Activated T-cell treated with anti-CD3 and anti-CD28 coated beads for 24 hours (primary cell): Measurements from ENCODE around the gene POMZP3.
"Not testable (repeated sequence)": the region's sequence is repeated elsewhere in the genome, so short reads cannot be mapped to it uniquely, and the experiment has no call there.

ENCODE experiments used
- DNase-seq: peaks from one replicate; pipeline ENCODE4 v3.0.0-alpha.2; 2020; ENCODE audit warnings: low read depth

POMZP3 gene

GRCh38 chr7:76588586-76588985 is 38.5 kb downstream of the POMZP3 start:
- not testable (repeated sequence) for DNase-seq

GRCh38 chr7:76586585-76587315 is 40.3 kb downstream of the POMZP3 start:
- DNase-seq: not testable (repeated sequence)

DNA sequence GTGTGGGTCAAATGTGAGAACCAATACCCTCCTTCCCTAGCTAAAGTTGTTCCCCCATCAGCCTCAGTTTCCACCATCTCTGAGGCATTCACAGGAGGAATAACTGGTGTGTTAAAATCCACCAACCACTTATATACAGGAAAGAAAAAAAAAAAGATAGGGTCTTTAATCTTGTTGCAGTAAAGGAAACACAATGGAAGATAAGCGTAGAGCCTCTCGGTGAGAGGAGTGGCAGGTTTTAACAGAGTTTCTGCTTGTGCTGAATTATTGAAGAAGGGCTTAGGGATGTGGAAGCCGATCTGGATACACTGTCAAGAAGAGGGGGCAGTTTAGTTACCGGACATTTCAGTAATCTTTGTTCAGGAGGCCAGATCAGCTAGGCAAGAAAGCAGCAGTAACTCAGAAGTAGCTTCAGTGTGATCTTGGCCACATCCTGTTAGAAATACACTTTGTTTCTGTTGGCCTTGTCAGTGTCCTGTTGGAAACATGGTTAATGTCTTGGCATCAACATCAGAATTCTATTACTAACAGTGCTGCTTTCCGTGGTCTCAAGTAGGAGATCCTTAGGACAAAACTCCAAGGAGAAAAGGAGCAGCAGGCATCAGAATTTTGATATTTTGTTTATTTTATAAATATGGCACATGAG is 43.3 kb downstream of the POMZP3 start:
- DNase-seq: not testable (repeated sequence)

DNA sequence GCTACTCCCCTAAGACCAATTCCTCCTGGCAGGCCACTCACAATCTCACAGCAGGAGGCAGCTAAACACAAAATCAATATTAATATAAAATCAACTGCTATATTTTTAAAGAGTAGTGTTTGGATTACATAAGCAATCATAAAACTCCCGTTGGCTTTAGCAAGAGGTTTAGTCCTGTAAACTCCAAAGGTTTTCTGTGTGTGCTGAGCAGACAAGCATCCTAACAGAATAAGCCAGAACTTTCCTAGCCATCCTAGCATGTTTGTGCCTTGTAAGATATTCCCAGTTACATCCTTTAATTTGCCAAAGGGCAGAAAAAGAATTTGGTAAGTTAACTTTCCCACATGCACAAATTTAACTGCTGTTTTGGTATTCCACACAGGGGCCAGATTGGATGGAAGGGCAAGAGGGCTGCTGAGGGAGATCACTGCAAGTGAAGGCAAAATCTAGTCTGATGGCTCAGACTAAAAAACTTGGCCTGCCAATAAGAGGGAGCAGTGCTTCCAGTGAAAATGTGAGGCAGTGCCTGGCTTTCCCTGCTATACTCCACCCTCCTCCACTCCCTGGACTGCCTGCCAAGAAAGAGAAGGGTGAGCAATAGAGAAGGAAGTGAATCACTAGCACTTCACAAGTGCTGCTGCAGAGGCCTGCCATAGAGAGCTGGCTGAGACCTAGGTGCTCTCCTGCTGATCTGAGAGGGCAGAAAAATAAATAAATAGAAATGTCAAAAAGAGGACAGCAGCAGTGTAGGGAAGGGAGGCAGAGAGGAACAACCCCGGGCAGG is 44.0 kb downstream of the POMZP3 start:
- DNase-seq: peak; percentile 2

GRCh38 chr7:76575919-76576655 is 51.0 kb downstream of the POMZP3 start:
- not testable (repeated sequence) for DNase-seq

- DNase-seq: not testable (repeated sequence)
These were observed 51.6 kb downstream of the POMZP3 start for GRCh38 chr7:76575431-76575830.

DNA sequence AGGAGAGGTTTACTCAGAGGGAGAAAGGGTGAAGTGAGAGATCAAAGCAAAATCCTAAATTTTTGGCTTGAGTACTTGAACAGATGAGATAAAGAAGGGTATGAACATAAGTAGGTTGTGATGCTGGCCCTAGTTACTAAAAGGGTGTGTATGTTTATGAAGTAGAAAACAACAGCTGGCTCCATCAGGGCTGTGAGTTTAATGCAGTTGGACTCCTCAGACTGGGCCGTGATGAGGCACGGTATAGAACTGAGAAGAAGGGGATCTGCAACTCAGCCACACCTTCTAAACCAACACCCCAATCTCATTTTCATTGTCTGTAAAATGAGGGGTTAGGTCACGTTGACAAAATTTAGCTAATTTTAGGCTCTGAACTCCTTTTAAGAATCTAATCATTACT is 54.8 kb downstream of the POMZP3 start:
- DNase-seq: not testable (repeated sequence)

GRCh38 chr7:76570324-76570775 is 56.7 kb downstream of the POMZP3 start:
- not testable (repeated sequence) for DNase-seq

DNA sequence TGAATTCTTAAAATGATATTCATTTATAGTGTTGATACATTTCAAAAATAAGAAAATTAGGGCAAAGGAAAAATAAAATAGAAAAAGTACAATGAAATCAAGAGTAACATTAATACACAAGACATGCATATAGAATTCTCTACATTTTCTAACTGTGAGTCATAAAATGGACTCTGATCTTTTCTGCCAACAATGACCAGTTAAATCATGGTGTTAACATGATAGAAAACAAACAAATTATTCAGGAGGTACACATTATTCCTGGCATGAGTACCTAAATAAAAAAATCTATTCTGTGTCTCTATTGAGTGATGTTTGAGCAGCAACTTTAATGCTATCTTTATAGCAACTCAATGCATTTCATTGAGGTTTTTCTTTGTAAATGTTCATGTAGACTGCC is 58.3 kb downstream of the POMZP3 start:
- DNase-seq: not testable (repeated sequence)

DNA sequence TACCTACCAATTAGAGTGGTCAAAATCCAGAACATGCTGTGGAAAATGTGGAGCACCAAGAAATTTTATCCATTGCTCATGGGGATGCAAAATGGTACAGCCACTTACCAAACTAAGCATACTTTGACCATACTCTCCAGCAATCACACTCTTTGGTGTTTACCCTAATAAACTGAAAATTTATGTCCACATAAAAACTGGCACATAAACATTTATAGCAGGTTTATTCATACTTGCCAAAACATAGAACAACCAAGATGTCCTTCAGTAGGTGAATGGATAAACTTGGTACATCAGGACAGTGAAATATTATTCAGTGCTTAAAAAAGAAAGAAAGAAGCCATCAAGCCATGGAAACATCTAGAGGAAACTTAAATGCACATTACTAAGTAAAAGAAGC is 59.3 kb downstream of the POMZP3 start:
- DNase-seq: not testable (repeated sequence)

DNA sequence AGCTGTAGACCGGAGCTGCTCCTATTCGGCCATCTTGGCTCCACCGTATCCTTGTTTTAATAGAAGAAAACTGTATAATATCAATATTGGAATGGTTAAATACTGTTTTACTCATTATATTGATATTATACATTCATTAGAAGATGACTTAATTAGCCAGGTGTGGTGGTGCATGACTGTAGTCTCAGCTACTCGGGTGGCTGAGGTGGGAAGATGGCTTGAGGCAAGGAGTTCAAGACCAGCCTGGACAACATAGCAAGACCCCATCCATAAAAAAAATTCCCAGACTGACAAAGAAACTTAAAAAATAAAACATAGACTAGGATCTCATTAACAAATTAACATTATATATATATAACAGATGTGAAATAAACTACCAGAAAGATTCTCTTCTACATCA is 59.8 kb downstream of the POMZP3 start:
- DNase-seq: not testable (repeated sequence)

DNA sequence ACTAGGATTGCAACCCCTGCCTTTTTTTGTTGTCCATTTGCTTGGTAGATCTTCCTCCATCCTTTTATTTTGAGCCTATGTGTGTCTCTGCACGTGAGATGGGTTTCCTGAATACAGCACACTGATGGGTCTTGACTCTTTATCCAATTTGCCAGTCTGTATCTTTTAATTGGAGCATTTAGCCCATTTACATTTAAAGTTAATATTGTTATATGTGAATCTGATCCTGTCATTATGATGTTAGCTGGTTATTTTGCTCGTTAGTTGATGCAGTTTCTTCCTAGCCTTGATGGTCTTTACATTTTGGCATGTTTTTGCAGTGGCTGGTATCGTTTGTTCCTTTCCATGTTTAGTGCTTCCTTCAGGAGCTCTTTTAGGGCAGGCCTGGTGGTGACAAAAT is 62.1 kb downstream of the POMZP3 start:
- not testable (repeated sequence) for DNase-seq

DNA sequence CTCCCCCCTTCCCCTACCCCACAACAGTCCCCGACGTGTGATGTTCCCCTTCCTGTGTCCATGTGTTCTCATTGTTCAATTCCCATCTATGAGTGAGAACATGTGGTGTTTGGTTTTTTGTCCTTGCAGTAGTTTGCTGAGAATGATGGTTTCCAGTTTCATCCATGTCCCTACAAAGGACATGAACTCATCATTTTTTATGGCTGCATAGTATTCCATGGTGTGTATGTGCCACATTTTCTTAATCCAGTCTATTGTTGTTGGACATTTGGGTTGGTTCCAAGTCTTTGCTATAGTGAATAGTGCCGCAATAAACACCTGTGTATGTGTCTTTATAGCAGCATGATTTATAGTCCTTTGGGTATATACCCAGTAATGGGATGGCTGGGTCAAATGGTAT is 65.7 kb downstream of the POMZP3 start:
- not testable (repeated sequence) for DNase-seq

- DNase-seq: not testable (repeated sequence)
These were observed 66.9 kb downstream of the POMZP3 start for GRCh38 chr7:76560157-76560556.
